HCT116 (cell line): Measurements from ENCODE around the gene CYTH2.

Experiments
- CEBPB ChIP-seq: IDR thresholded peaks from 2 replicates; pipeline ENCODE4 v1.6.1; 2012; ENCODE audit warnings: low read depth
- JUND ChIP-seq: IDR thresholded peaks from 2 replicates; pipeline ENCODE4 v1.6.1; 2012
- POLR2AphosphoS5 ChIP-seq: IDR thresholded peaks from 2 replicates; pipeline ENCODE4 v1.6.1; 2011; ENCODE audit warnings: mild to moderate bottlenecking, low read depth, low read length, moderate library complexity
- SP1 ChIP-seq: IDR thresholded peaks from 2 replicates; pipeline ENCODE4 v1.6.1; 2012; ENCODE audit warnings: low read depth
- TF ChIP-seq, protein P1 (sequence below), 3 experiments: fragments of 200-600 bp in 1 of 3; sonication (generic) in 1 of 3; IDR thresholded peaks in 2 of 3; conservative IDR thresholded peaks in 1 of 3; 2 replicates each; pipeline ENCODE4 v1.5.1; 2012 to 2017; ENCODE audit warnings: low read depth in 2 of 3, low read length in 2 of 3, antibody characterized with exemption in 1 of 3, borderline replicate concordance in 1 of 3, control low read depth in 1 of 3, mild to moderate bottlenecking in 1 of 3, mixed read lengths in 1 of 3, mixed run types in 1 of 3, moderate library complexity in 1 of 3; ENCODE audit not compliant: insufficient read depth in 1 of 3

DNA sequence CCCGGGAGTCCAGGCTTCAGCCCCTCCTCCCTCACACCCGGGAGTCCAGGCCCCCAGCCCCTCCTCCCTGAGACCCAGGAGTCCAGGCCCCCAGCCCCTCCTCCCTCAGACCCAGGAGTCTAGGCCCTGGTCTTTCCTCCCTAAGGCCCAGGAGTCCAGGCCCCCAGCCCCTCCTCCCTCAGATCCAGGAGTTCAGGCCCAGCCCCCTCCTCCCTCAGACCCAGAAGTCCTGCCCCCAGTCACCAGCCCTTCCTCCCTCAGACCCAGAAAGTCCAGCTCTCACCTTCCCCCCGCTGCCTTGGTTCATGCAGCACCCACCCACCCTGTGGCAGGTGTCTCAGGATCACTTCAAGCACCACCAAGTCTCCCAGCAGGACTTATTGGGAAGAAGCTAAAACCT is 14.1 kb downstream of the CYTH2 start:
- TF ChIP-seq, protein P1, sequence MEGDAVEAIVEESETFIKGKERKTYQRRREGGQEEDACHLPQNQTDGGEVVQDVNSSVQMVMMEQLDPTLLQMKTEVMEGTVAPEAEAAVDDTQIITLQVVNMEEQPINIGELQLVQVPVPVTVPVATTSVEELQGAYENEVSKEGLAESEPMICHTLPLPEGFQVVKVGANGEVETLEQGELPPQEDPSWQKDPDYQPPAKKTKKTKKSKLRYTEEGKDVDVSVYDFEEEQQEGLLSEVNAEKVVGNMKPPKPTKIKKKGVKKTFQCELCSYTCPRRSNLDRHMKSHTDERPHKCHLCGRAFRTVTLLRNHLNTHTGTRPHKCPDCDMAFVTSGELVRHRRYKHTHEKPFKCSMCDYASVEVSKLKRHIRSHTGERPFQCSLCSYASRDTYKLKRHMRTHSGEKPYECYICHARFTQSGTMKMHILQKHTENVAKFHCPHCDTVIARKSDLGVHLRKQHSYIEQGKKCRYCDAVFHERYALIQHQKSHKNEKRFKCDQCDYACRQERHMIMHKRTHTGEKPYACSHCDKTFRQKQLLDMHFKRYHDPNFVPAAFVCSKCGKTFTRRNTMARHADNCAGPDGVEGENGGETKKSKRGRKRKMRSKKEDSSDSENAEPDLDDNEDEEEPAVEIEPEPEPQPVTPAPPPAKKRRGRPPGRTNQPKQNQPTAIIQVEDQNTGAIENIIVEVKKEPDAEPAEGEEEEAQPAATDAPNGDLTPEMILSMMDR (IDR thresholded peaks at IDR 0.05 in 2 of 3, conservative IDR thresholded peaks at IDR 0.05 in 1 of 3; ENCODE audit: borderline replicate concordance in 1 of 3, insufficient read depth in 1 of 3, low read depth in 2 of 3, low read length in 2 of 3) = no peak
- TF ChIP-seq CEBPB = no peak
- TF ChIP-seq SP1 = no peak
- TF ChIP-seq JUND = no peak
- no peak for TF ChIP-seq POLR2AphosphoS5
